ENCODE measurements around the gene EARS2.

DNA sequence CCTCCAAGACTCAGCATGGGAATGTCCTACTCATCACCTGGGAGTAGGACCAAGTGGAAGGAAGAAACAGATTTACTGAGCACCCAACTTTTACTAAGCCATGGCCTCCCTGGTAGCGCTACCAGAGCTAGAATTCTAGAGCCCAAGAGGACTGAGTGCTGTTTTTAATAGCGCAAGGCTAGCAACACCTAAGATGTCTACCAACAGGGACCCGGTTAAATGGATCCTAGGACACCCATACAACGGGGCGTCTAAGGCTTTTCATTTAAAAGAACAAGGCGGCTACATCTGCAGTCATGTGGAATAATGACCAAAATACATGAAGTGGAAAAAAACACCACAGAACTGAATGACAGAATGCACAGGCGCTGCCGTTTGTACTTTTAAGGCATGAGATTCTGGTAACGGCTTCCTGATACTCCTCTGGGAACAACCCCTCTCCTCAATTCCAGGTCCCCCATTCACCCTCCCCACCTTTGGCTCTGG is 51.9 kb downstream of the EARS2 start:
- TF ChIP-seq CTCF (conservative IDR thresholded peaks at IDR 0.05 in 1 of 2, IDR thresholded peaks at IDR 0.05 in 1 of 2; ENCODE audit: low read depth in 1 of 2, low read length in 2 of 2): no peak
- TF ChIP-seq EZH2 (IDR thresholded peaks at IDR 0.05; ENCODE audit: low read length, missing control alignments): no peak

Data from fibroblast of lung (primary cell).